ENCODE measurements around the gene THBS3.
"Not testable (repeated sequence)": the region's sequence is repeated elsewhere in the genome, so short reads cannot be mapped to it uniquely, and the experiment has no call there.

Gene THBS3

DNA sequence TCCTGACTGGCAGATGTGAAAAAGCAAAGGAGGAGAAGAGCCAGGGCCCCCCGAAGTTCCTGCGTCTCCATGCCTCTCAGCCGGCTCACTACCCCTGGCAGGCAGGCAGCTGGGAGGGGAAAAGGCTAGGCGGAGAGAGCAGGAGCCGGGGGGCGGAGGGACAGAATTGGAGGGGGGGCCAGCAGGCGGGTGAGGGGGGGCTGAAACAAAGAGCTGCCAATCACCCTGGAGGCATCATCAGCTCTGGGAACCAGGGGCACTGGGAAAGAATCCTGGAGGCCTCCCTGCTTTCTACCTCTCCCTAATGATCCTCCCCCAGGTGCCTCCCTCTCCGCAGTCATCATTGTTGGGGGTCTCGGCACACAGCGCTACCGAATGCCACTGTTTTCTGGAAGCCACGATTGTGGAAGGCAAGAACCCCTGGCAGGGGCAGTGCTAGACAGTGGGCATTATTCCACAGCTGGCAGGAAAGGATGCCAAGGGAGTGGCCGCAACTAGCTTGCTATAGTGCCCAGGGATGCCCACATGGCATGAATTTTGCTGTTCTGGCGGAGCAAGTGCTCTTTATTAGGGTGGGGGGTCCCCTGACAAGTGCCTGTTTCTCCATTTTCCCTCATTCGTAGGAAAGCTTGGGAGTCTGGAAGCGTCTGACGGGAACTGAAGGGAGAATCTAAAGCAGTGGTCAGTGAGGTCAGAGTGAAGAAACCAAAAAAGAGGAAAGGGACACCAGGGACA lies at the start of gene THBS3:
THBS3 (minus strand) TSS at position 92 of the 735 bp plus-strand sequence; CDS start at position 71, 21 bp downstream.
- peak; percentile 73 for DNase-seq (ENCODE audit: low read depth, low spot score)

- DNase-seq (ENCODE audit: low read depth, low spot score) = no peak
These were observed 48.6 kb upstream of the THBS3 start for GRCh38 chr1:155256058-155256852.

GRCh38 chr1:155255243-155256007 lies 47.7 kb upstream of the THBS3 start, which contains the start of gene ENTREP3:
Gene ENTREP3, minus strand, starts transcription at chr1:155255483. Its CDS starts 606 bp downstream, at chr1:155254877.
- DNase-seq (ENCODE audit: low read depth, low spot score) = peak; percentile 89

DNA sequence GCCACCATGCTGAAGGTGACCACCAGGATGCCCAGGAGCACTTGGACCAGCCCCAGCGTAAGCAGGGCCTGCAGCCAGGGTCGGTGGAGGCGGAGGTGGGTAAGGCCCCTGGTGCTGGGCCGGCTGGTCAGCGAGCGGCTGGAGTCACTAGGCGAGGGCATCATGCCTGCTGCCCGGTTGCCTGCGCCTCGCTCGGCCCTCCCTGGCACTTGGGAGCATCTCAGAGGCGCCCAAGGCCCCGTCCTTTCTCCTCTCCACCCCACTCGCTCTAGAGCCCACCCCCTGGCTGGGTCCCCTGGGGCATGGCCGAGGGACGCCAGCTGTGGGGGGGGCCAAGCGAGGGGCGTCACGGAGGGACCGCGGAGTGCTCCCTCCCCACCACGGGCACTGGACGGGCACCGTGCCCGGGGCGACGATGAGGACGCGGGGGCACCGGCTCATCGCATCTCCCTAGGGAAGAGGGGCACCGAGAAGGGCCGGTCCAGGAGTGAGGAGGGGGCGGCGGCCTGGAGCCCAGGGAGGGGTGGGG lies 47.1 kb upstream of the THBS3 start:
- no peak for DNase-seq (ENCODE audit: low read depth, low spot score)

GRCh38 chr1:155254228-155254713 lies 46.6 kb upstream of the THBS3 start:
- no peak for DNase-seq (ENCODE audit: low read depth, low spot score)

DNA sequence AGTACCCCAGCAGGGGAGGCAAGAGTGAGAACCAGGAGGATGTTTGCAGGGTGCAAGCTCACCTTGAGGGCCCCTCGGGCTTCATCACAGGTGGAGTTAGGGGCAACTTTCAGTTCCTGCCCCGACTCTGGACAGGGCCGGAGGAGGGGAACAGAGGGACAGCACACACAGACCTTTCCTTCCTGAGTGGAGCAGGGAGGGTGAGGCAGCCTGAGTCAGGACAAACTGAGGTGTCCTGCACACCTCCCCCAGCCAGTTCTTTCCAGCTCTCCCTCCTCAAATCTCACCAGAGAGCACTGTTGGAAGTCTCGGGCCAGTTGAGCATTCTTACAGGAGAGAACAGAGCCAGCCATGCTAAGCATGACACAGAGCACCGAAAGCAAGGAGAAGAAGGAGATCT lies 46.1 kb upstream of the THBS3 start:
- DNase-seq (ENCODE audit: low read depth, low spot score) = no peak

- peak; percentile 71 for DNase-seq (ENCODE audit: low read depth, low spot score)
These were observed 45.5 kb upstream of the THBS3 start for GRCh38 chr1:155253208-155253607.

DNA sequence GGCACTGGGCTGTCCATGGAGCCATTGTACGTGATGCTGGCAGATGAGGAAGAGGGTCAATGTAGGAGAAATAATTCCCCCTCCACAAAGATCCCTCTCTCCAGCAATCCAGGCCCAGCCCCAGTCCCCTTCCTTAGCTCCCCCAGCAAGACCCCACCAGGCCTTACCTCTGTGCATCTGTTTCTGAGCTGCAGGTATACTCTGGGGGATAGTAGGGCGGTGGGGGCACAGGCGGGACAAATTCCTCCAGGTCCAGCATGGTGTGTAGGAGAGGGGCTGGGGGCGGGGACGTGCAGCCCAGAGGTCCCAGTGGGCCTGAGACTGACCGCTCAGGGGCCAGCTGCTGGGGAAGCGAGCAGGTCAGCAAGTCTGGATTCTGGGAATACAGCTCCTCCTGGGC lies 43.9 kb upstream of the THBS3 start:
- no peak for DNase-seq (ENCODE audit: low read depth, low spot score)

DNA sequence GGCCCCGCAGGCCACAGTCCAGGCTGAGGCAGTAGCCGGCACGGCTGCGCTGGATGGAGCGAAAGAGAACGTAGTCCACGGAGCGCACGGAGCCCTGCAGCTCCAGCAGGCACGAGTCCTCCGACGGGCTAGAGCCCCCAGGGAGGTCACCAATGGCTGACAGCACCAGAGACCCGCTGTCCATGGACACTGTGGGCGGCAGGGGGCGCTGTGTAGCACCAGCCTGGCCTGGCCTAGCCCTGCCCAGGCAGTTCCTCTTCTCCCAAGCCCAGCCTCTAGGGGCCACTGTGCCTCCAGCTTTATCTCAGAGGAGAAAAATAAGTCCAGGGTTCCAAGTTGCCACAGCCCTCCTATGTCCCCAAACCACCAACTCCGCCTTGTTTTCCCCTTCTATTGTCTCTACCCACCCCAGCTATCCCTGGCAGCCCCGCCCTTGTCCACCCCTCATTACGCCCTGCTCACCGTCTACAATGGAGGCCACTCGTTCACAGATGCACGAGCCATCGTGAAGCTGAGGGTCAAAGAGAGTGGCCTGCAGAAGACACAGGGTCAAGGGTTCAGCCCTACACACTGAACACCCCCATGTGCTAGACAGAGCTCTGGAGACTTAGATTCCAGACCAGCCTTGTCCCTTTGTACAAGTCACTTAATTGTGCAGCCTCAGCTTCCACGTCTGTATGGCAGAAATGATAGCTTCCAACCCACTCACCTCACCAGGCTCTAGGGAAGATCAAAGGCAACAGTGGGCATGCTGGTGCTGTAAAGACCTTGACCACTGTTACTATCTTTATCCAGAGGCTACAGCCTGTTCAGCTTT lies 43.1 kb upstream of the THBS3 start:
- DNase-seq (ENCODE audit: low read depth, low spot score) = peak; percentile 97

- no peak for DNase-seq (ENCODE audit: low read depth, low spot score)
These were observed 42.5 kb upstream of the THBS3 start for GRCh38 chr1:155250246-155250632.

- peak; percentile 72 for DNase-seq (ENCODE audit: low read depth, low spot score)
These were observed 40.2 kb upstream of the THBS3 start for GRCh38 chr1:155247667-155248553.

DNA sequence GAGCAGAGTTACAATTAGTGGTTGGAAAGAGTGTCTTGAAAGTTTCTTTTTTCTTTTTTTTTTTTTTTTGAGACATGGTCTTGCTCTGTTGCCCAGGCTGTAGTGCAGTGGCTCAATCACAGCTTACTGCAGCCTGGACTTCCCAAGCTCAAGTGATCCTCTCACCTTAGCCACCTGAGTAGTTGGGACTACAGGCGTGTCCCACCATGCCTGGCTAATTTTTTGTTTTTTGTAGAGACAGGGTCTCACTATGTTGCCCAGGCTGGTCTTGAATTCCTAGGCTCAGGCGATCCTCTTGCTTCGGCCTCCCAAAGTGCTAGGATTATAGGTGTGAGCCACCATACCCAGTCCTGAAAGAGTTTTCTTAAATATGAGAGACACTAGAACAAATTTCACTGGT lies 39.1 kb upstream of the THBS3 start:
- not testable (repeated sequence) for DNase-seq (ENCODE audit: low read depth, low spot score)

- DNase-seq (ENCODE audit: low read depth, low spot score) = no peak
These were observed 37.4 kb upstream of the THBS3 start for GRCh38 chr1:155245163-155245524.

GRCh38 chr1:155244368-155245162 lies 36.9 kb upstream of the THBS3 start:
- peak; percentile 100 for DNase-seq (ENCODE audit: low read depth, low spot score)

DNA sequence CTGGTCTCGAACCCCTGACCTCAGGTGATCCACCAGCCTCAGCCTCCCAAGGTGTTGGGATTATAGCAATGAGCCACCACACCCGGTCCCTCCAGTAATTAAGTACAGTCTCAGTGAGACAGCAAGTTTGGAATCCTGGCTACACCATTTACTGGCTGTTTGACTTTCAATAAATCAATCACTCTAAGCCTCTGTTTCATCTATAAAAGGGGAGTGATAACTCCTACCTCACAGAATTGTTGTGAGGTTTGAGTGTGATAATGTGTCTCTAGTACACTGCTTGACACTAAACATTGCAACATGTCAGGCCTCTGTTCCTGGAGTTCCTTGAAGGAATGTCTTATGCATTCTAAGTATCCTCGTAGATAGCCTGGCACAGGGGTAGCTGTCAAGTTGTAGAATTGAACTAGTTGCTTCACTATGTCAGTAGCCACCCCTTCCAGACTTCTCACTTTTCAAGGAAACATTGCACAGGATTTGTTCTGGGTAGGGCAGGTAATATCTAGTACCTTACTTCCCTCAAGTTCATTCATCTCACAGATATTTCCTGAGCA lies 35.2 kb upstream of the THBS3 start:
- DNase-seq (ENCODE audit: low read depth, low spot score) = no peak

GRCh38 chr1:155241841-155242264 lies 34.2 kb upstream of the THBS3 start:
- DNase-seq (ENCODE audit: low read depth, low spot score) = no peak

GRCh38 chr1:155241069-155241679 lies 33.5 kb upstream of the THBS3 start:
- DNase-seq (ENCODE audit: low read depth, low spot score) = peak; percentile 67

DNA sequence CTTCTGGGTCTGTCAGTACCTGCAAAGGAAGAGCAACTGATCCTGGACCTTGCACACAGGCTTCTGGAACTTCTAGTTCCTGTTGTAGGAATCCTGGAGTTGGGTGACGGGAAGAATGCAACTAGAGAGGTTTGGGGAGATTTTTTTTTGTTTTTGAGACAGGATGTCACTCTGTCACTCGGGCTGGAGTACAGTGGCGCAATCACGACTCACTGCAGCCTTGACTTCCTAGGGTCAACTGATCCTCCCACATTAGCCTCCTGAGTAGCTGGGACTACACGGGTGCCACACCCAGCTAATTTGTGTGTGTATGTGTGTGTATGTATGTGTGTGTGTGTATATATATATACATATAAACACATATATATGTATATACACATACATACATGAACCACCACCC lies 28.8 kb upstream of the THBS3 start:
- DNase-seq (ENCODE audit: low read depth, low spot score) = no peak

Measured in ELF-1 (cell line).